ENCODE data around the gene KRT12. TPM values are rescaled to one million over a fixed set of nuclear protein-coding genes. Genes with fewer than 3 reads are reported as not detected.

The KRT12 gene
- polyA plus RNA-seq, 1 of the 3 experiments (the other 2 are of a cell fraction) = not detected

GRCh38 chr17:40816569-40816968 lies 50.5 kb downstream of the KRT12 start:
- no peak overlapping the region for H3K27ac ChIP-seq (ENCODE audit: low read depth in 2 of 2, low read length in 1 of 2)
- H3K4me3 ChIP-seq (ENCODE audit: low read depth in 2 of 2, low read length in 1 of 2) = no peak overlapping the region
- no peaks in the 10 kb centered on the region; the same call in none of the 2 replicates for H3K79me2 ChIP-seq (ENCODE audit: insufficient read depth)
- 89% methylated on average over 3 of the region's 3 CpGs for WGBS (ENCODE audit: low lambda C conversion rate)
- ChIA-PET CTCF (interaction anchor here (0.6 to 1.8 kb wide), 3 partner anchors 13 to 110 kb away, joined by 3 to 6 read pairs (median 3); no protein-coding TSS in a partner anchor), POLR2A (no interaction called here)
- H3K4me1 ChIP-seq (ENCODE audit: control insufficient read depth in 1 of 2, insufficient read depth in 2 of 2, low read depth in 1 of 2, low read length in 1 of 2) = no peaks in the 10 kb centered on the region; a peak in 1 of 4 replicates
- peaks cover 10% of the 10 kb centered on the region; the same call in 1 of the 2 replicates for H3K27me3 ChIP-seq (ENCODE audit: insufficient read depth)
- TF ChIP-seq RFX5 (IDR thresholded peaks at IDR 0.05; ENCODE audit: low read length) = no peak
- no peak for TF ChIP-seq REST (IDR thresholded peaks at IDR 0.05; ENCODE audit: low read depth, low read length)
- TF ChIP-seq USF1 (IDR thresholded peaks at IDR 0.05; ENCODE audit: borderline replicate concordance, low read depth) = no peak
- TF ChIP-seq MEF2A (IDR thresholded peaks at IDR 0.05; ENCODE audit: borderline replicate concordance, low read depth) = no peak
- TF ChIP-seq RAD21 (IDR thresholded peaks at IDR 0.05; ENCODE audit: low read length) = no peak
- no peak for TF ChIP-seq EP300 (IDR thresholded peaks at IDR 0.05; ENCODE audit: borderline replicate concordance in 1 of 2, low read depth in 1 of 2, low read length in 1 of 2)
- no peak for TF ChIP-seq USF2 (IDR thresholded peaks at IDR 0.05; ENCODE audit: borderline replicate concordance, low read depth, low read length)
- no peak for TF ChIP-seq CTCF (IDR thresholded peaks at IDR 0.05)
- TF ChIP-seq IRF3 (IDR thresholded peaks at IDR 0.05; ENCODE audit: low read depth, low read length) = no peak
- TF ChIP-seq CHD2 (IDR thresholded peaks at IDR 0.05; ENCODE audit: low read length, partially characterized antibody) = no peak
- no peak for TF ChIP-seq FOXJ3 (CRISPR knock-in tag; IDR thresholded peaks at IDR 0.05)
- TF ChIP-seq ELF1 (IDR thresholded peaks at IDR 0.05) = no peak
- TF ChIP-seq FOXM1 (IDR thresholded peaks at IDR 0.05; ENCODE audit: low read depth) = no peak
- TF ChIP-seq SMC3 (IDR thresholded peaks at IDR 0.05; ENCODE audit: low read depth, low read length) = no peak
- TF ChIP-seq GABPA (IDR thresholded peaks at IDR 0.05; ENCODE audit: low read depth) = no peak
- TF ChIP-seq TCF12 (IDR thresholded peaks at IDR 0.05) = no peak
- no peaks in the 10 kb centered on the region for H3K9me3 ChIP-seq
- H3K9ac ChIP-seq = no peak overlapping the region
- H3K4me2 ChIP-seq = no peak overlapping the region
- H4K20me1 ChIP-seq (ENCODE audit: insufficient read depth) = no peaks in the 10 kb centered on the region
- peaks cover 35% of the 10 kb centered on the region for H3F3A ChIP-seq (replicated peaks; ENCODE audit: insufficient read depth)
- H3K9me2 ChIP-seq = no peaks in the 10 kb centered on the region
- DNase-seq = no peak
- no peak overlapping the region for H2AFZ ChIP-seq (ENCODE audit: low read depth)
- peaks cover 12 to 15% of the 10 kb centered on the region in 2 experiments for H3K36me3 ChIP-seq (replicated peaks in 1 of 2; ENCODE audit: control insufficient read depth in 1 of 2, insufficient read depth in 2 of 2, low read length in 1 of 2)

Measured in SK-N-SH (cell line).